Glutamatergic neuron (in vitro differentiated cells): ENCODE results near the gene TEPSIN. TPM values are rescaled to one million over a fixed set of nuclear protein-coding genes. Genes with fewer than 3 reads are reported as not detected.
A peak's percentile ranks its signal among the peaks of the same experiment; 100 is the strongest.

ENCODE experiments used
- DNase-seq: peaks from one replicate; pipeline ENCODE4 v3.0.0; 2022
- H3K27ac Mint-ChIP-seq: one replicate; pipeline ENCODE4 v1.8.0; 2020; ENCODE audit warnings: mild to moderate bottlenecking, mixed read lengths, inconsistent platforms; ENCODE audit not compliant: unreplicated experiment
- H3K27me3 Mint-ChIP-seq: one replicate; pipeline ENCODE4 v1.8.0; 2020; ENCODE audit warnings: mild to moderate bottlenecking, moderate library complexity, mixed read lengths, inconsistent platforms; ENCODE audit not compliant: unreplicated experiment
- H3K36me3 Mint-ChIP-seq: one replicate; pipeline ENCODE4 v1.8.0; 2020; ENCODE audit warnings: mild to moderate bottlenecking, mixed read lengths, inconsistent platforms; ENCODE audit not compliant: unreplicated experiment
- H3K4me1 Mint-ChIP-seq: one replicate; pipeline ENCODE4 v1.8.0; 2020; ENCODE audit warnings: mild to moderate bottlenecking, low read depth, mixed read lengths, inconsistent platforms; ENCODE audit not compliant: unreplicated experiment
- H3K4me3 Mint-ChIP-seq: one replicate; pipeline ENCODE4 v1.8.0; 2020; ENCODE audit warnings: mild to moderate bottlenecking, mixed read lengths, inconsistent platforms; ENCODE audit not compliant: unreplicated experiment
- H3K9me3 Mint-ChIP-seq: one replicate; pipeline ENCODE4 v1.8.0; 2020; ENCODE audit warnings: mild to moderate bottlenecking, moderate library complexity, mixed read lengths, inconsistent platforms; ENCODE audit not compliant: unreplicated experiment
- CTCF ChIP-seq: fragments of 200-600 bp; sonication (generic); IDR thresholded peaks from one replicate; pipeline ENCODE4 v1.5.0; 2021; ENCODE audit not compliant: partially characterized antibody, unreplicated experiment
- total RNA-seq: library from RNA; stranded (reverse); fragmentation: NEBNext Ultra II Directional; extraction: Animal tissue kit (Norgen Biotek cat#: 25700); gene quantifications from one replicate; pipeline ENCODE4 v1.2.1, GENCODE V29; 2021; ENCODE audit not compliant: unreplicated experiment

TEPSIN gene
- total RNA-seq, 1 donor from 2014 or later, result 85.7 TPM

- peaks cover 4% of the 10 kb centered on the region for H3K27me3 Mint-ChIP-seq
- H3K27ac Mint-ChIP-seq, result peak overlapping the region; percentile 44
- no peak overlapping the region for H3K4me3 Mint-ChIP-seq
- H3K36me3 Mint-ChIP-seq, result no peaks in the 10 kb centered on the region
- DNase-seq, result no peak
- H3K9me3 Mint-ChIP-seq, result peaks cover 7% of the 10 kb centered on the region
- H3K4me1 Mint-ChIP-seq, result peaks cover 25% of the 10 kb centered on the region
- no peak for TF ChIP-seq CTCF
Observed at GRCh38 chr17:81241203-81241602, 2.3 kb upstream of the TEPSIN start.

GRCh38 chr17:81240761-81241160, 1.9 kb upstream of the TEPSIN start:
- peak overlapping the region; percentile 43 for H3K4me3 Mint-ChIP-seq
- H3K9me3 Mint-ChIP-seq, result peaks cover 7% of the 10 kb centered on the region
- peaks cover 4% of the 10 kb centered on the region for H3K27me3 Mint-ChIP-seq
- peak overlapping the region; percentile 44 for H3K27ac Mint-ChIP-seq
- DNase-seq, result no peak
- H3K36me3 Mint-ChIP-seq, result no peaks in the 10 kb centered on the region
- peaks cover 25% of the 10 kb centered on the region for H3K4me1 Mint-ChIP-seq
- no peak for TF ChIP-seq CTCF

- peaks cover 8% of the 10 kb centered on the region for H3K9me3 Mint-ChIP-seq
- H3K27me3 Mint-ChIP-seq, result peaks cover 4% of the 10 kb centered on the region
- H3K4me1 Mint-ChIP-seq, result peaks cover 22% of the 10 kb centered on the region
- H3K27ac Mint-ChIP-seq, result peak overlapping the region; percentile 86
- peak; percentile 41 for DNase-seq
- H3K36me3 Mint-ChIP-seq, result no peaks in the 10 kb centered on the region
- no peak for TF ChIP-seq CTCF
- peak overlapping the region; percentile 93 for H3K4me3 Mint-ChIP-seq
Observed at GRCh38 chr17:81239714-81240555, 1.1 kb upstream of the TEPSIN start.

GRCh38 chr17:81238490-81238814, 403 bp downstream of the TEPSIN start:
- H3K4me3 Mint-ChIP-seq, result peak overlapping the region; percentile 89
- no peak for TF ChIP-seq CTCF

More at GRCh38 chr17:81238490-81238814, 403 bp downstream of the TEPSIN start:
- no peak for DNase-seq
- Mint-ChIP-seq H3K27me3 (peaks cover 6% of the 10 kb centered on the region), H3K4me1 (peaks cover 21% of the 10 kb centered on the region), H3K36me3 (no peaks in the 10 kb centered on the region), H3K9me3 (peaks cover 11% of the 10 kb centered on the region), H3K27ac (no peak overlapping the region)
